A549 (cell line): ENCODE results near the gene OR2T35. TPM values are rescaled to one million over a fixed set of nuclear protein-coding genes. Genes with fewer than 3 reads are reported as not detected.
A peak's percentile ranks its signal among the peaks of the same experiment; 100 is the strongest.

Experiments used
- ATAC-seq, 2 experiments: fragments of 200-7000 bp in 1 of 2; fragments of >200 bp in 1 of 2; cut with Nextera tagmentation in 1 of 2; cut with Tn5 transposase in 1 of 2; 3 replicates each; pipeline versions ENCODE4 v1.8.0 to v1.9.1; 2018 to 2020; ENCODE audit warnings: mild to moderate bottlenecking in 1 of 2, moderate library complexity in 1 of 2
- CTCF ChIA-PET: fragments of 300-600 bp; sonication (Branson Sonifier 250); formaldehyde crosslinking; extraction: SDS; loops from one replicate; lab custom pipeline; 2021; ENCODE audit warnings: antibody characterized with exemption, inconsistent platforms; lab: Yijun Ruan, JAX
- POLR2A ChIA-PET: fragments of 350-600 bp; formaldehyde crosslinking; extraction: SDS; loops from one replicate; lab custom pipeline; 2021; ENCODE audit warnings: antibody characterized with exemption, inconsistent platforms; lab: Yijun Ruan, JAX
- DNase-seq, 2 experiments: peaks; one replicate each; pipeline versions ENCODE4 v3.0.0 to v3.0.0-alpha.2; 2011 to 2016; ENCODE audit warnings: low read depth in 1 of 2, low spot score in 1 of 2
- FAIRE-seq: peaks from 2 replicates; lab custom pipeline; 2011; peaks lifted over from hg19 to GRCh38; lab: Jason Lieb, UNC
- H3K27ac ChIP-seq, 2 experiments: fragments of >200 bp; sonication (Bioruptor Twin); formaldehyde crosslinking; 3 replicates each; pipeline ENCODE4 v1.5.1; 2016 to 2017
- H3K4me1 ChIP-seq: fragments of >200 bp; sonication (Bioruptor Twin); formaldehyde crosslinking; 3 replicates; pipeline ENCODE4 v1.6.1; 2016
- H3K4me2 ChIP-seq: fragments of >200 bp; sonication (Bioruptor Twin); formaldehyde crosslinking; 3 replicates; pipeline ENCODE4 v1.6.1; 2016
- H3K4me3 ChIP-seq: fragments of >200 bp; sonication (Bioruptor Twin); formaldehyde crosslinking; 3 replicates; pipeline ENCODE4 v1.5.1; 2016
- H3K9me3 ChIP-seq: fragments of >200 bp; sonication (Bioruptor Twin); formaldehyde crosslinking; 3 replicates; pipeline ENCODE4 v1.6.1; 2016
- BHLHE40 ChIP-seq: IDR thresholded peaks from 2 replicates; pipeline ENCODE4 v1.6.1; 2012; ENCODE audit warnings: low read depth, low read length, inconsistent platforms
- CBX2 ChIP-seq: fragments of 200-600 bp; sonication (generic); IDR thresholded peaks from 2 replicates; pipeline ENCODE4 v1.6.1; 2016; ENCODE audit warnings: low read depth, mild to moderate bottlenecking, borderline replicate concordance
- CBX8 ChIP-seq: fragments of 200-600 bp; sonication (generic); IDR thresholded peaks from 2 replicates; pipeline ENCODE4 v1.6.1; 2016
- E2F6 ChIP-seq: IDR thresholded peaks from 2 replicates; pipeline ENCODE4 v1.6.1; 2012; ENCODE audit warnings: low read depth, borderline replicate concordance
- EHF ChIP-seq: fragments of 250-450 bp; sonication (Bioruptor Pico); IDR thresholded peaks from 2 replicates; pipeline ENCODE4 v1.5.0; 2020; ENCODE audit warnings: mild to moderate bottlenecking
- EHMT2 ChIP-seq: fragments of 200-600 bp; sonication (generic); IDR thresholded peaks from 2 replicates; pipeline ENCODE4 v1.6.1; 2016; ENCODE audit warnings: antibody characterized with exemption, low read depth, mild to moderate bottlenecking, moderate library complexity
- HDAC2 ChIP-seq: fragments of 200-600 bp; sonication (generic); IDR thresholded peaks from 2 replicates; pipeline ENCODE4 v1.6.1; 2016
- HOXB13 ChIP-seq: fragments of 250-450 bp; sonication (Bioruptor Pico); IDR thresholded peaks from 2 replicates; pipeline ENCODE4 v1.5.0; 2020; ENCODE audit warnings: low read depth, mild to moderate bottlenecking, moderate library complexity
- HOXB5 ChIP-seq: fragments of 250-450 bp; sonication (Bioruptor Pico); IDR thresholded peaks from 2 replicates; pipeline ENCODE4 v1.5.0; 2020; ENCODE audit warnings: mild to moderate bottlenecking, moderate library complexity
- JUNB ChIP-seq: fragments of >200 bp; sonication (Bioruptor Twin); formaldehyde crosslinking; IDR thresholded peaks from 2 replicates; pipeline ENCODE4 v1.6.1; 2016
- KDM1A ChIP-seq: fragments of 200-600 bp; sonication (generic); IDR thresholded peaks from 2 replicates; pipeline ENCODE4 v1.6.1; 2016; ENCODE audit warnings: low read depth, mild to moderate bottlenecking
- MAFK ChIP-seq: fragments of 450-650 bp; IDR thresholded peaks from 2 replicates; pipeline ENCODE4 v1.6.1; 2014; ENCODE audit not compliant: partially characterized antibody
- MAX ChIP-seq: IDR thresholded peaks from 2 replicates; pipeline ENCODE4 v1.6.1; 2012
- MYC ChIP-seq: IDR thresholded peaks from 2 replicates; pipeline ENCODE4 v1.6.1; 2012; ENCODE audit warnings: mild to moderate bottlenecking, inconsistent platforms, low read length, improper control_type of control experiment, borderline replicate concordance
- NFE2L2 ChIP-seq: fragments of 150-350 bp; conservative IDR thresholded peaks from 2 replicates; pipeline ENCODE4 v1.6.1; 2014; ENCODE audit warnings: low read length
- RCOR1 ChIP-seq: fragments of 150-350 bp; IDR thresholded peaks from 2 replicates; pipeline ENCODE4 v1.6.1; 2014; ENCODE audit warnings: antibody characterized with exemption, low read length, low read depth
- RNF2 ChIP-seq: fragments of 200-600 bp; sonication (generic); IDR thresholded peaks from 2 replicates; pipeline ENCODE4 v1.6.1; 2016; ENCODE audit warnings: low read depth, mild to moderate bottlenecking, antibody characterized with exemption, moderate library complexity, borderline replicate concordance
- SMC3 ChIP-seq: fragments of >200 bp; sonication (Bioruptor Twin); formaldehyde crosslinking; IDR thresholded peaks from 3 replicates; pipeline ENCODE4 v1.6.1; 2018; ENCODE audit warnings: inconsistent platforms
- SREBF2 ChIP-seq: fragments of 450-650 bp; IDR thresholded peaks from 2 replicates; pipeline ENCODE4 v1.6.1; 2014; ENCODE audit warnings: mild to moderate bottlenecking, moderate library complexity
- TFCP2L1 ChIP-seq: fragments of 250-450 bp; sonication (Bioruptor Pico); IDR thresholded peaks from 2 replicates; pipeline ENCODE4 v1.5.0; 2021; ENCODE audit warnings: mild to moderate bottlenecking
- USF2 ChIP-seq: fragments of 450-650 bp; IDR thresholded peaks from 2 replicates; pipeline ENCODE4 v1.6.1; 2014; ENCODE audit warnings: antibody characterized with exemption
- ZFP36 ChIP-seq: fragments of 450-650 bp; IDR thresholded peaks from 2 replicates; pipeline ENCODE4 v1.6.1; 2014; ENCODE audit warnings: borderline replicate concordance; ENCODE audit not compliant: partially characterized antibody
- ZNF302 ChIP-seq: fragments of 250-450 bp; sonication (Bioruptor Pico); IDR thresholded peaks from 2 replicates; pipeline ENCODE4 v1.9.0; 2021; ENCODE audit warnings: inconsistent platforms, mild to moderate bottlenecking, moderate library complexity
- ZSCAN20 ChIP-seq: fragments of 250-450 bp; sonication (Bioruptor Pico); IDR thresholded peaks from 2 replicates; pipeline ENCODE4 v1.8.0; 2022; ENCODE audit warnings: mild to moderate bottlenecking, moderate library complexity
- WGBS: methylation state at CpG from one replicate; pipeline ENCODE4 v1.1.6; 2017; ENCODE audit errors: missing lambda C conversion rate; 5-methylcytosine and 5-hydroxymethylcytosine counted together
- polyA plus RNA-seq, 4 experiments: library from polyadenylated mRNA; depleted of rRNA in 3 of 4; stranded (reverse); fragments of >200 nt; fragmentation: RNase III in 1 of 4; extraction: RNeasy Plus Mini Kit Qiagen cat#74134 plus additional on column Dnase treatment in 1 of 4; gene quantifications; 2 replicates in 3 of 4; 3 replicates in 1 of 4; pipeline ENCODE4 v1.2.3, GENCODE V29; 2011 to 2017
- small RNA-seq, 6 experiments: library from RNA; depleted of rRNA; stranded (forward); fragments of <200 nt; gene quantifications; one replicate each; pipeline ENCODE3, GENCODE V24; 2012
- TF ChIP-seq, protein P1 (sequence below): fragments of >200 bp; sonication (Bioruptor Twin); formaldehyde crosslinking; IDR thresholded peaks from 2 replicates; pipeline ENCODE4 v1.6.1; 2016

Gene OR2T35
- polyA plus RNA-seq, 2 of the 4 experiments (the other 2 are of a cell fraction), result not detected

GRCh38 chr1:248592655-248593054, 52.4 kb downstream of the OR2T35 start:
- ChIA-PET POLR2A (no interaction called here), CTCF (no interaction called here)
- H3K4me1 ChIP-seq, result no peaks in the 10 kb centered on the region
- DNase-seq (no peak), ATAC-seq (no peak), FAIRE-seq (no peak)
- no peak for TF ChIP-seq ZNF302
- no peak for TF ChIP-seq ZFP36
- peak; percentile 97 for TF ChIP-seq MAFK
- no peak for TF ChIP-seq NFE2L2
- no peak overlapping the region for H3K4me3 ChIP-seq
- no peaks in the 10 kb centered on the region for H3K9me3 ChIP-seq
- no peak overlapping the region for H3K4me2 ChIP-seq
- 0% methylated on average over 1 of the region's 1 CpG for WGBS
- H3K27ac ChIP-seq, result no peak overlapping the region

GRCh38 chr1:248590055-248590454, 55.0 kb downstream of the OR2T35 start:
- FAIRE-seq, result no peak
- Histone ChIP-seq H3K4me3 (no peak overlapping the region), H3K9me3 (no peaks in the 10 kb centered on the region), H3K27ac (no peak overlapping the region), H3K4me1 (no peaks in the 10 kb centered on the region), H3K4me2 (no peak overlapping the region)
- TF ChIP-seq RCOR1, result no peak
- no peak for TF ChIP-seq TFCP2L1
- no peak for TF ChIP-seq MAX
- no peak for TF ChIP-seq ZNF302
- TF ChIP-seq BHLHE40, result no peak
- ChIA-PET CTCF (interaction anchor here (1.6 kb wide), 1 partner anchor 15 kb away, joined by 4 read pairs; no protein-coding TSS in a partner anchor), POLR2A (no interaction called here)
- 54% methylated on average over 17 of the region's 17 CpGs for WGBS
- ATAC-seq, result no peak
- DNase-seq, result no peak

- no peak for TF ChIP-seq ZFP36
- no peak for TF ChIP-seq SREBF2
- TF ChIP-seq ZSCAN20, result no peak
- TF ChIP-seq HOXB13, result no peak
- TF ChIP-seq SMC3, result no peak
- TF ChIP-seq KDM1A, result no peak
- no peak for TF ChIP-seq HDAC2
- TF ChIP-seq EHF (CRISPR knock-in tag), result no peak
- no peak for TF ChIP-seq CBX2
- no peak for TF ChIP-seq JUNB
- TF ChIP-seq EHMT2, result no peak
- TF ChIP-seq, protein P1, sequence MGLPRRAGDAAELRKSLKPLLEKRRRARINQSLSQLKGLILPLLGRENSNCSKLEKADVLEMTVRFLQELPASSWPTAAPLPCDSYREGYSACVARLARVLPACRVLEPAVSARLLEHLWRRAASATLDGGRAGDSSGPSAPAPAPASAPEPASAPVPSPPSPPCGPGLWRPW, result no peak
- TF ChIP-seq MYC, result no peak
- TF ChIP-seq RNF2, result no peak
- TF ChIP-seq USF2, result no peak
- TF ChIP-seq HOXB5 (CRISPR knock-in tag), result no peak
- TF ChIP-seq CBX8, result no peak
- TF ChIP-seq RCOR1, result no peak
- no peak for TF ChIP-seq E2F6
- POLR2A ChIA-PET, result no interaction called here
- no peaks in the 10 kb centered on the region for H3K4me1 ChIP-seq
Measured at GRCh38 chr1:248589334-248589733, 55.7 kb downstream of the OR2T35 start.

More at GRCh38 chr1:248589334-248589733, 55.7 kb downstream of the OR2T35 start:
- ATAC-seq, result no peak
- H3K4me3 ChIP-seq, result no peak overlapping the region
- H3K27ac ChIP-seq, result no peak overlapping the region
- DNase-seq, result no peak
- 7% methylated on average over 3 of the region's 3 CpGs for WGBS
- no peak overlapping the region for H3K4me2 ChIP-seq
- CTCF ChIA-PET, result interaction anchor here (1.6 kb wide), 1 partner anchor 16 kb away, joined by 4 read pairs; no protein-coding TSS in a partner anchor
- FAIRE-seq, result no peak
- no peaks in the 10 kb centered on the region for H3K9me3 ChIP-seq

Small RNAs within 50 kb of the gene (small RNA-seq; reads per million reads assigned to genes)
- 0 reads per million in 6 experiments for gene RF00019

Other genes starting within 250 kb of the OR2T35 start
- not detected in 2 replicates for gene OR2T1, start 242.2 kb downstream of the OR2T35 start, polyA plus RNA-seq (2011; rRNA removed)
- gene OR2T1, start 242.2 kb downstream of the OR2T35 start, polyA plus RNA-seq (2017; fragmentation: RNase III; extraction: RNeasy Plus Mini Kit Qiagen cat#74134 plus additional on column Dnase treatment), result not detected in 3 replicates
- gene OR2T2, start 199.6 kb downstream of the OR2T35 start, polyA plus RNA-seq (2011; rRNA removed), result not detected in 2 replicates
- gene OR2T2, start 199.6 kb downstream of the OR2T35 start, polyA plus RNA-seq (2017; fragmentation: RNase III; extraction: RNeasy Plus Mini Kit Qiagen cat#74134 plus additional on column Dnase treatment), result not detected in 3 replicates
- gene OR2T3, start 171.9 kb downstream of the OR2T35 start, polyA plus RNA-seq (2011; rRNA removed), result not detected in 2 replicates
- gene OR2T3, start 171.9 kb downstream of the OR2T35 start, polyA plus RNA-seq (2017; fragmentation: RNase III; extraction: RNeasy Plus Mini Kit Qiagen cat#74134 plus additional on column Dnase treatment), result not detected in 3 replicates
- not detected in 2 replicates for gene OR2T5, start 156.7 kb downstream of the OR2T35 start, polyA plus RNA-seq (2011; rRNA removed)
- not detected in 3 replicates for gene OR2T5, start 156.7 kb downstream of the OR2T35 start, polyA plus RNA-seq (2017; fragmentation: RNase III; extraction: RNeasy Plus Mini Kit Qiagen cat#74134 plus additional on column Dnase treatment)
- gene OR2G6, start 137.2 kb downstream of the OR2T35 start, polyA plus RNA-seq (2011; rRNA removed), result not detected in 2 replicates
- gene OR2G6, start 137.2 kb downstream of the OR2T35 start, polyA plus RNA-seq (2017; fragmentation: RNase III; extraction: RNeasy Plus Mini Kit Qiagen cat#74134 plus additional on column Dnase treatment), result not detected in 3 replicates
- not detected in 2 replicates for gene OR2T29, start 82.5 kb downstream of the OR2T35 start, polyA plus RNA-seq (2011; rRNA removed)
- gene OR2T29, start 82.5 kb downstream of the OR2T35 start, polyA plus RNA-seq (2017; fragmentation: RNase III; extraction: RNeasy Plus Mini Kit Qiagen cat#74134 plus additional on column Dnase treatment), result not detected in 3 replicates
- gene OR2T34, start 70.5 kb downstream of the OR2T35 start, polyA plus RNA-seq (2011; rRNA removed), result not detected in 2 replicates
- gene OR2T34, start 70.5 kb downstream of the OR2T35 start, polyA plus RNA-seq (2017; fragmentation: RNase III; extraction: RNeasy Plus Mini Kit Qiagen cat#74134 plus additional on column Dnase treatment), result not detected in 3 replicates
- not detected in 2 replicates for gene OR2T10, start 47.6 kb downstream of the OR2T35 start, polyA plus RNA-seq (2011; rRNA removed)
- not detected in 3 replicates for gene OR2T10, start 47.6 kb downstream of the OR2T35 start, polyA plus RNA-seq (2017; fragmentation: RNase III; extraction: RNeasy Plus Mini Kit Qiagen cat#74134 plus additional on column Dnase treatment)
- not detected in 2 replicates for gene OR2T11, start 10.2 kb downstream of the OR2T35 start, polyA plus RNA-seq (2011; rRNA removed)
- gene OR2T11, start 10.2 kb downstream of the OR2T35 start, polyA plus RNA-seq (2017; fragmentation: RNase III; extraction: RNeasy Plus Mini Kit Qiagen cat#74134 plus additional on column Dnase treatment), result not detected in 3 replicates
- not detected in 2 replicates for gene OR2T27, start 10.2 kb upstream of the OR2T35 start, polyA plus RNA-seq (2011; rRNA removed)
- gene OR2T27, start 10.2 kb upstream of the OR2T35 start, polyA plus RNA-seq (2017; fragmentation: RNase III; extraction: RNeasy Plus Mini Kit Qiagen cat#74134 plus additional on column Dnase treatment), result not detected in 3 replicates
- not detected in 2 replicates for gene OR14I1, start 57.5 kb upstream of the OR2T35 start, polyA plus RNA-seq (2011; rRNA removed)
- not detected in 3 replicates for gene OR14I1, start 57.5 kb upstream of the OR2T35 start, polyA plus RNA-seq (2017; fragmentation: RNase III; extraction: RNeasy Plus Mini Kit Qiagen cat#74134 plus additional on column Dnase treatment)
- 0.53 and 0.70 TPM in 2 replicates for gene LYPD8, start 110.5 kb upstream of the OR2T35 start, polyA plus RNA-seq (2011; rRNA removed)
- gene LYPD8, start 110.5 kb upstream of the OR2T35 start, polyA plus RNA-seq (2017; fragmentation: RNase III; extraction: RNeasy Plus Mini Kit Qiagen cat#74134 plus additional on column Dnase treatment), result 0.12 to 0.31 TPM (median 0.30 TPM) in 3 replicates
- gene SH3BP5L, start 180.6 kb upstream of the OR2T35 start, polyA plus RNA-seq (2011; rRNA removed), result 10.9 and 12.1 TPM in 2 replicates
- 14.1 to 15.8 TPM (median 14.3 TPM) in 3 replicates for gene SH3BP5L, start 180.6 kb upstream of the OR2T35 start, polyA plus RNA-seq (2017; fragmentation: RNase III; extraction: RNeasy Plus Mini Kit Qiagen cat#74134 plus additional on column Dnase treatment)
- gene ZNF672, start 192.9 kb upstream of the OR2T35 start, polyA plus RNA-seq (2011; rRNA removed), result 20.4 and 20.6 TPM in 2 replicates
- 15.6 to 18.9 TPM (median 17.8 TPM) in 3 replicates for gene ZNF672, start 192.9 kb upstream of the OR2T35 start, polyA plus RNA-seq (2017; fragmentation: RNase III; extraction: RNeasy Plus Mini Kit Qiagen cat#74134 plus additional on column Dnase treatment)
- gene ZNF692, start 213.8 kb upstream of the OR2T35 start, polyA plus RNA-seq (2011; rRNA removed), result 19.8 and 28.2 TPM in 2 replicates
- 44.0 to 47.5 TPM (median 46.8 TPM) in 3 replicates for gene ZNF692, start 213.8 kb upstream of the OR2T35 start, polyA plus RNA-seq (2017; fragmentation: RNase III; extraction: RNeasy Plus Mini Kit Qiagen cat#74134 plus additional on column Dnase treatment)